H1 (cell line): ENCODE results near the gene LHX2. TPM values are rescaled to one million over a fixed set of nuclear protein-coding genes. Genes with fewer than 3 reads are reported as not detected.
A peak's percentile ranks its signal among the peaks of the same experiment; 100 is the strongest.

Experiments
- CTCF ChIA-PET: fragments of 300-600 bp; sonication (Branson Sonifier 250); formaldehyde crosslinking; loops from one replicate; lab custom pipeline; 2021; ENCODE audit not compliant: partially characterized antibody; lab: Charles Lee
- POLR2A ChIA-PET: fragments of 300-600 bp; sonication (Branson Sonifier 250); formaldehyde crosslinking; loops from one replicate; lab custom pipeline; 2021; ENCODE audit warnings: inconsistent platforms; ENCODE audit not compliant: partially characterized antibody; lab: Charles Lee
- DNase-seq, 2 experiments: peaks; one replicate each; pipeline versions ENCODE4 v3.0.0 to v3.0.0-alpha.2; 2010 to 2022; ENCODE audit warnings: low spot score in 2 of 2, low read depth in 1 of 2, mixed read lengths in 1 of 2
- FAIRE-seq: peaks from 2 replicates; lab custom pipeline; 2011; peaks lifted over from hg19 to GRCh38; lab: Jason Lieb, UNC
- H2AFZ ChIP-seq: 2 replicates; pipeline ENCODE4 v1.8.1; 2012; ENCODE audit warnings: low read length, inconsistent platforms
- H2AK5ac ChIP-seq: 2 replicates; pipeline ENCODE4 v1.6.1; 2013; ENCODE audit warnings: low read depth, low read length
- H2BK120ac ChIP-seq: replicated peaks from 2 replicates; pipeline ENCODE3; 2013; ENCODE audit warnings: low read depth, low read length, inconsistent platforms
- H2BK12ac ChIP-seq: 2 replicates; pipeline ENCODE4 v1.6.1; 2013; ENCODE audit warnings: low read depth, low read length
- H2BK15ac ChIP-seq: 2 replicates; pipeline ENCODE4 v1.6.1; 2013; ENCODE audit warnings: low read length
- H2BK20ac ChIP-seq: 2 replicates; pipeline ENCODE4 v1.6.1; 2013; ENCODE audit warnings: low read length
- H2BK5ac ChIP-seq: 2 replicates; pipeline ENCODE4 v1.6.1; 2013; ENCODE audit warnings: low read depth, low read length
- H3K14ac ChIP-seq: 2 replicates; pipeline ENCODE4 v1.6.1; 2013; ENCODE audit warnings: inconsistent platforms; ENCODE audit not compliant: insufficient read length
- H3K18ac ChIP-seq: 2 replicates; pipeline ENCODE4 v1.6.1; 2013; ENCODE audit warnings: low read length; ENCODE audit errors: extremely low read depth
- H3K23ac ChIP-seq: 2 replicates; pipeline ENCODE4 v1.6.1; 2013; ENCODE audit warnings: inconsistent platforms; ENCODE audit not compliant: insufficient read length
- H3K23me2 ChIP-seq: 2 replicates; pipeline ENCODE4 v1.6.1; 2013; ENCODE audit warnings: low read depth, low read length
- H3K27ac ChIP-seq: 2 replicates; pipeline ENCODE4 v1.6.1; 2011; ENCODE audit warnings: low read depth, low read length, inconsistent platforms
- H3K27me3 ChIP-seq, 4 experiments: replicated peaks in 1 of 4; 1 replicate in 1 of 4; 2 replicates in 3 of 4; pipeline versions ENCODE4 v1.6.1 to v1.8.1; 2011 to 2013; ENCODE audit warnings: low read length in 3 of 4, mild to moderate bottlenecking in 3 of 4, inconsistent platforms in 2 of 4, mixed read lengths in 2 of 4, moderate library complexity in 1 of 4; ENCODE audit not compliant: control insufficient read depth in 3 of 4, insufficient read depth in 3 of 4; ENCODE audit errors: extremely low read depth in 1 of 4
- H3K36me3 ChIP-seq, 4 experiments: 2 replicates each; pipeline versions ENCODE4 v1.6.1 to v1.8.1; 2011 to 2013; ENCODE audit warnings: mild to moderate bottlenecking in 4 of 4, low read length in 3 of 4, moderate library complexity in 2 of 4, control low read depth in 1 of 4, inconsistent platforms in 1 of 4; ENCODE audit not compliant: insufficient read depth in 4 of 4, control insufficient read depth in 2 of 4
- H3K4ac ChIP-seq: replicated peaks from 2 replicates; pipeline ENCODE3; 2013; ENCODE audit warnings: low read length, low read depth, mixed read lengths, inconsistent platforms; ENCODE audit not compliant: insufficient read length
- H3K4me1 ChIP-seq, 4 experiments: replicated peaks in 1 of 4; 1 replicate in 1 of 4; 2 replicates in 3 of 4; pipeline versions ENCODE4 v1.6.1 to v1.8.1; 2011 to 2013; ENCODE audit warnings: low read length in 3 of 4, inconsistent platforms in 2 of 4, mixed read lengths in 1 of 4; ENCODE audit not compliant: insufficient read depth in 4 of 4, control insufficient read depth in 3 of 4
- H3K4me2 ChIP-seq, 2 experiments: 2 replicates each; pipeline versions ENCODE4 v1.6.1 to v1.8.1; 2011 to 2013; ENCODE audit warnings: low read depth in 2 of 2, low read length in 2 of 2, control low read depth in 1 of 2, inconsistent platforms in 1 of 2, mild to moderate bottlenecking in 1 of 2; ENCODE audit not compliant: insufficient read depth in 1 of 2
- H3K4me3 ChIP-seq, 4 experiments: fragments of 200-600, 300-600 bp in 1 of 4; sonication (generic), shearing (Covaris generic), sonication (Bioruptor Twin) in 1 of 4; 2 replicates each; pipeline versions ENCODE4 v1.5.1 to v1.8.1; 2011 to 2016; ENCODE audit warnings: low read length in 4 of 4, low read depth in 3 of 4, control low read depth in 2 of 4, inconsistent platforms in 2 of 4, mild to moderate bottlenecking in 2 of 4, mixed read lengths in 1 of 4, moderate library complexity in 1 of 4; ENCODE audit not compliant: insufficient read depth in 2 of 4; ENCODE audit errors: extremely low read depth in 1 of 4
- H3K56ac ChIP-seq: replicated peaks from 2 replicates; pipeline ENCODE3; 2013; ENCODE audit warnings: low read depth, mild to moderate bottlenecking, mixed read lengths, low read length, inconsistent platforms; ENCODE audit not compliant: insufficient read length
- H3K79me1 ChIP-seq: 2 replicates; pipeline ENCODE4 v1.6.1; 2013; ENCODE audit warnings: low read depth, low read length, control low read depth
- H3K79me2 ChIP-seq, 2 experiments: 2 replicates each; pipeline versions ENCODE4 v1.6.1 to v1.8.1; 2012 to 2013; ENCODE audit warnings: low read length in 2 of 2, mild to moderate bottlenecking in 2 of 2, inconsistent platforms in 1 of 2; ENCODE audit not compliant: insufficient read depth in 2 of 2, control insufficient read depth in 1 of 2
- H3K9ac ChIP-seq, 4 experiments: replicated peaks in 1 of 4; 1 replicate in 1 of 4; 2 replicates in 3 of 4; pipeline versions ENCODE4 v1.6.1 to v1.8.1; 2011 to 2013; ENCODE audit warnings: low read depth in 3 of 4, low read length in 3 of 4, control low read depth in 2 of 4, mild to moderate bottlenecking in 2 of 4, moderate library complexity in 2 of 4, inconsistent platforms in 1 of 4; ENCODE audit errors: extremely low read depth in 1 of 4
- H3K9me3 ChIP-seq, 2 experiments: 2 replicates each; pipeline versions ENCODE4 v1.6.1 to v1.8.1; 2012 to 2013; ENCODE audit warnings: mild to moderate bottlenecking in 2 of 2, moderate library complexity in 2 of 2, control low read depth in 1 of 2, inconsistent platforms in 1 of 2, low read depth in 1 of 2, low read length in 1 of 2, mixed read lengths in 1 of 2; ENCODE audit not compliant: insufficient read depth in 2 of 2
- H4K20me1 ChIP-seq, 2 experiments: replicated peaks in 1 of 2; 2 replicates each; pipeline versions ENCODE3 to v1.8.1; 2011 to 2013; ENCODE audit warnings: inconsistent platforms in 2 of 2, low read length in 2 of 2, mild to moderate bottlenecking in 1 of 2; ENCODE audit not compliant: insufficient read depth in 2 of 2, control insufficient read depth in 1 of 2
- H4K5ac ChIP-seq: 2 replicates; pipeline ENCODE4 v1.6.1; 2013; ENCODE audit warnings: low read length, low read depth, mixed read lengths, inconsistent platforms; ENCODE audit not compliant: insufficient read length
- H4K8ac ChIP-seq: 2 replicates; pipeline ENCODE4 v1.8.0; 2013; ENCODE audit warnings: mild to moderate bottlenecking, moderate library complexity, low read length, inconsistent platforms; ENCODE audit not compliant: insufficient read depth; ENCODE audit errors: extremely low read depth
- H4K91ac ChIP-seq: replicated peaks from 2 replicates; pipeline ENCODE3; 2013; ENCODE audit warnings: low read length, mixed read lengths, inconsistent platforms; ENCODE audit not compliant: insufficient read length
- CTBP2 ChIP-seq: IDR thresholded peaks from 2 replicates; pipeline ENCODE4 v1.7.0; 2011; ENCODE audit warnings: borderline replicate concordance, mild to moderate bottlenecking, moderate library complexity, mixed read lengths, low read length; ENCODE audit not compliant: insufficient read depth, insufficient read length
- EZH2 ChIP-seq: fragments of 200-600 bp; sonication (generic); IDR thresholded peaks from 2 replicates; pipeline ENCODE4 v1.7.1; 2012; ENCODE audit warnings: low read depth, mild to moderate bottlenecking, moderate library complexity, low read length, inconsistent platforms; ENCODE audit not compliant: severe bottlenecking
- KDM5A ChIP-seq: fragments of 200-600 bp; IDR thresholded peaks from 2 replicates; pipeline ENCODE4 v1.7.1; 2012; ENCODE audit warnings: mild to moderate bottlenecking, low read length, inconsistent platforms, mixed read lengths
- RNF2 ChIP-seq: fragments of 200-900, 300-1000 bp; sonication (generic); IDR thresholded peaks from 2 replicates; pipeline ENCODE4 v1.7.1; 2016; ENCODE audit warnings: borderline replicate concordance, low read depth, mild to moderate bottlenecking, antibody characterized with exemption, low read length; ENCODE audit not compliant: poor library complexity, severe bottlenecking; ENCODE audit errors: missing control alignments
- SUZ12 ChIP-seq: fragments of 200-600 bp; sonication (generic); IDR thresholded peaks from 2 replicates; pipeline ENCODE4 v1.6.1; 2012; ENCODE audit warnings: mild to moderate bottlenecking, inconsistent platforms, low read length, moderate library complexity, mixed read lengths
- WGBS, 2 experiments: shearing (Covaris generic) in 1 of 2; methylation state at CpG; one replicate each; pipeline versions ENCODE4 v1.1.6 to v1.1.7; 2013 to 2015; ENCODE audit warnings: low lambda C conversion rate in 2 of 2, mixed read lengths in 2 of 2, inconsistent platforms in 1 of 2, low coverage in 1 of 2, missing lambda C conversion rate in 1 of 2; ENCODE audit not compliant: insufficient replicate concordance in 2 of 2, insufficient coverage in 1 of 2, insufficient read length in 1 of 2; ENCODE audit errors: extremely low coverage in 1 of 2, missing lambda C conversion rate in 1 of 2; 5-methylcytosine and 5-hydroxymethylcytosine counted together
- polyA plus RNA-seq, 7 experiments: library from polyadenylated mRNA; depleted of rRNA in 3 of 7; stranded (reverse) in 5 of 7; unstranded in 2 of 7; fragments of >200 nt in 5 of 7; fragments of 200-250 nt in 2 of 7; gene quantifications; 1 replicate in 5 of 7; 2 replicates in 1 of 7; 4 replicates in 1 of 7; pipeline versions ENCODE4 v1.2.1 to v1.2.3, GENCODE V29; 2011 to 2013; ENCODE audit warnings: missing spikeins in 2 of 7, mixed read lengths in 2 of 7
- total RNA-seq: library from RNA; stranded (reverse); fragmentation: NEBNext Ultra II Directional; extraction: Animal tissue kit (Norgen Biotek cat#: 25700); gene quantifications from 2 replicates; pipeline ENCODE4 v1.2.1, GENCODE V29; 2021

LHX2 gene
- total and polyA plus RNA-seq, 2 of the 8 experiments (the other 6 are each of a cell fraction or from before 2014, with no cell fraction given), result 0.11 to 0.86 TPM

DNA sequence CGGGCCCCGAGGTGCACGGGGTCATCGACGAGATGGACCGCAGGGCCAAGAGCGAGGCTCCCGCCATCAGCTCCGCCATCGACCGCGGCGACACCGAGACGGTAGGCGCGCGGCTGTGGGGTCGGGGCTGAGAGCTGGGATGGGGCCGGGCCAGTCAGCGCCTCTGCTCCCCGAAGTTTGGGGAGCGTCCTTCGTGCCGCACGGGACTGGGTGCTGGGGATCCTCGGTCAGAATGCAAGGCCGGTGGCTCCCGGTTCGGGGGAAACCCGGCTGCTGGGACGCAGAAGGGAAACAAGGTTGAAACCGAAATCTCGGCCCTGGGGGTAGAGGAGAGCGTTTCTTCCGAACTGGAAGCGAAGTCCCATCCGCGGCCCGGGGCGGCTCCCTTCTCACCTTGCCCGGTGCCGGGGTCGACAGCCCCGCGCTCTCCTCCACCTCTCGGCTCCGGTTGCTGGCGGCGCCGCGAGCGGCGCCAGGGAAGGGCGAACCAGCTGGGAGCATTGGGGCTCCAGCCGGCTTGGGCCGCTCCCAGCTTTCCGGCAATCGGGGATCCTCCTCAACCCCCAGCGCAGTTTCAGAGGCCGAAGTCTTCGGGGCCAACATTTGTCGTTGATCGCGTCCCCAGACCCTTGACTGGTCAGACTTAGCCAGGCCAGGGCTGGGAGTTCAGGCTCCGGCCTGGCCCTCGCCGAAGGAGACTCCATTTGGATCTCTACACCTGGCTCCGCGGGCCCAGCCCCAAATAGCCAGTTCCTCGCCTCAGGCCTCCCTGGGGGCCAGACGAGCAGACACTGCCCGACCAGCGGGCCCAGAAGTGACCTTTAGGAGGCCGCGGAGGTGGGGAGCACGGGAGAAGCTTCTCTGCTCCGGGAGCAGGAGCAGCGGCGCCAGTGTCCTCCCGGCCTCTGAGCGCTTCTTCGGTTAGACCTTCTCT is 1.1 kb downstream of the LHX2 start:
- Histone ChIP-seq H3K23me2 (no peaks in the 10 kb centered on the region; the same call in 1 of the 2 replicates), H3K4ac (no peak overlapping the region), H3K36me3 (peaks cover 0 to 13% (median 0%) of the 10 kb centered on the region in 4 experiments; a peak in 1 of 8 replicates), H3K14ac (no peak overlapping the region), H4K91ac (no peak overlapping the region), H3K9me3 (no peaks in the 10 kb centered on the region), H4K8ac (peak overlapping the region; percentile 62), H2AFZ (no peak overlapping the region), H2BK15ac (no peak overlapping the region), H2BK5ac (no peak overlapping the region)
- peak in 1 of 2 experiments; percentile 73 for DNase-seq
- FAIRE-seq, result no peak
- TF ChIP-seq RNF2 (peak; percentile 95), SUZ12 (peak; percentile 95), KDM5A (no peak), CTBP2 (peak; percentile 77), EZH2 (peak; percentile 99)
- TF ChIP-seq, all 59 proteins: peak for 4
- Histone ChIP-seq H3K79me2 (no peaks in the 10 kb centered on the region), H4K5ac (no peak overlapping the region), H3K9ac (no peak overlapping the region), H3K18ac (no peak overlapping the region; the same call in 1 of the 2 replicates), H3K4me1 (peaks cover 8 to 61% (median 23%) of the 10 kb centered on the region in 4 experiments), H2BK12ac (no peak overlapping the region; the same call in 1 of the 2 replicates), H4K20me1 (peaks cover 21 to 25% of the 10 kb centered on the region in 2 experiments), H2BK20ac (peak overlapping the region; percentile 80; the same call in 1 of the 2 replicates), H3K4me3 (peak overlapping the region in 3 of 4 experiments; percentile 23 to 56 (median 36); a peak in 5 of 8 replicates), H2BK120ac (no peak overlapping the region), H3K79me1 (no peaks in the 10 kb centered on the region), H3K4me2 (peak overlapping the region; percentile 51 to 73), H3K27ac (no peak overlapping the region), H3K56ac (no peak overlapping the region), H2AK5ac (no peak overlapping the region), H3K27me3 (peaks cover 91 to 98% (median 96%) of the 10 kb centered on the region in 4 experiments), H3K23ac (no peak overlapping the region)
- ChIA-PET POLR2A (interaction anchor here (2.1 kb wide), 1 partner anchor 16 kb away, joined by 6 read pairs; no protein-coding TSS in a partner anchor), CTCF (interaction anchor here (0.8 to 6.0 kb wide), 8 partner anchors 9 to 497 kb away, joined by 3 to 25 read pairs (median 5); no protein-coding TSS in a partner anchor)
- 7% methylated on average over 62 of the region's 83 CpGs; no CpG with 5 or more reads in 1 of the 2 experiments for WGBS, 2 experiments
